HepG2 (cell line): ENCODE measurements around the gene ZNF653. TPM values are rescaled to one million over a fixed set of nuclear protein-coding genes. Genes with fewer than 3 reads are reported as not detected.

Experiments
- ETV5 ChIP-seq: IDR thresholded peaks from 2 replicates; pipeline ENCODE4 v1.6.1; 2018; ENCODE audit warnings: missing biosample characterization, missing genetic modification reagents, inconsistent platforms, borderline replicate concordance
- EZH2 ChIP-seq: conservative IDR thresholded peaks from 2 replicates; pipeline ENCODE4 v1.6.1; 2012; ENCODE audit warnings: mild to moderate bottlenecking, low read depth, low read length, moderate library complexity
- KAT2B ChIP-seq: fragments of 150-350 bp; IDR thresholded peaks from 2 replicates; pipeline ENCODE4 v1.6.1; 2014; ENCODE audit warnings: low read depth, low read length, borderline replicate concordance
- KLF13 ChIP-seq: sonication (generic); formaldehyde crosslinking; IDR thresholded peaks from 2 replicates; pipeline ENCODE4 v1.4.0; 2020; ENCODE audit warnings: mild to moderate bottlenecking, missing genetic modification reagents
- NCOA1 ChIP-seq: sonication (generic); formaldehyde crosslinking; IDR thresholded peaks from 2 replicates; pipeline ENCODE4 v1.9.0; 2021; ENCODE audit warnings: missing genetic modification reagents
- NFRKB ChIP-seq: fragments of 450-650 bp; IDR thresholded peaks from 2 replicates; pipeline ENCODE4 v1.6.1; 2017
- RFX3 ChIP-seq: IDR thresholded peaks from 2 replicates; pipeline ENCODE4 v1.6.1; 2016; ENCODE audit warnings: missing biosample characterization, missing genetic modification reagents
- RFXANK ChIP-seq: IDR thresholded peaks from 2 replicates; pipeline ENCODE4 v1.6.1; 2016
- SMARCE1 ChIP-seq: fragments of 450-650 bp; IDR thresholded peaks from 2 replicates; pipeline ENCODE4 v1.6.1; 2017; ENCODE audit warnings: borderline replicate concordance
- SRSF4 ChIP-seq: fragments of 200-400 bp; formaldehyde crosslinking; IDR thresholded peaks from one replicate; pipeline ENCODE4 v1.6.1; 2018; ENCODE audit warnings: mild to moderate bottlenecking, low read depth, low read length, moderate library complexity; ENCODE audit not compliant: poor library complexity, severe bottlenecking
- ZFAT ChIP-seq: sonication (generic); formaldehyde crosslinking; conservative IDR thresholded peaks from 2 replicates; pipeline ENCODE4 v1.8.1; 2023; ENCODE audit warnings: missing genetic modification reagents, inconsistent platforms
- ZNF24 ChIP-seq: fragments of 450-650 bp; IDR thresholded peaks from 2 replicates; pipeline ENCODE4 v1.6.1; 2017; ENCODE audit warnings: antibody characterized with exemption, mild to moderate bottlenecking
- ZNF652 ChIP-seq: IDR thresholded peaks from 2 replicates; pipeline ENCODE4 v1.6.1; 2016; ENCODE audit warnings: low read depth, borderline replicate concordance
- polyA plus RNA-seq, 8 experiments: library from polyadenylated mRNA; depleted of rRNA in 3 of 8; stranded (reverse) in 7 of 8; unstranded in 1 of 8; fragments of >200 nt; fragmentation: Illumina TruSeq in 4 of 8; extraction: Trizol in 4 of 8; gene quantifications; 2 replicates each; pipeline versions ENCODE4 v1.2.1 to v1.2.3, GENCODE V29; 2011 to 2016; ENCODE audit warnings: low read depth in 4 of 8, missing spikeins in 1 of 8, mixed read lengths in 1 of 8; ENCODE audit not compliant: insufficient read depth in 1 of 8
- total RNA-seq, 5 experiments: library from RNA; depleted of rRNA; stranded (reverse); fragments of >200 nt; fragmentation: Illumina TruSeq; extraction: Trizol; gene quantifications; 2 replicates each; pipeline ENCODE4 v1.2.3, GENCODE V29; 2016; ENCODE audit warnings: low read depth in 1 of 5
- TF ChIP-seq, protein P1 (sequence below): sonication (generic); formaldehyde crosslinking; IDR thresholded peaks from 2 replicates; pipeline ENCODE4 v1.4.0; 2020; ENCODE audit warnings: low read depth, missing genetic modification reagents
- TF ChIP-seq, protein P2 (sequence below): sonication (generic); formaldehyde crosslinking; IDR thresholded peaks from 2 replicates; pipeline ENCODE4 v1.4.0; 2020; ENCODE audit warnings: mild to moderate bottlenecking, missing genetic modification reagents
- TF ChIP-seq, protein P3 (sequence below): sonication (generic); formaldehyde crosslinking; IDR thresholded peaks from 2 replicates; pipeline ENCODE4 v1.5.1; 2020; ENCODE audit warnings: missing genetic modification reagents, mild to moderate bottlenecking, borderline replicate concordance
- TF ChIP-seq, protein P4 (sequence below): sonication (generic); formaldehyde crosslinking; IDR thresholded peaks from 2 replicates; pipeline ENCODE4 v1.4.0; 2020; ENCODE audit warnings: missing genetic modification reagents
- TF ChIP-seq, protein P5 (sequence below): sonication (generic); formaldehyde crosslinking; IDR thresholded peaks from 2 replicates; pipeline ENCODE4 v1.9.0; 2021; ENCODE audit warnings: missing genetic modification reagents, mild to moderate bottlenecking, borderline replicate concordance
- TF ChIP-seq, protein P6 (sequence below): sonication (generic); formaldehyde crosslinking; conservative IDR thresholded peaks from 2 replicates; pipeline ENCODE4 v1.5.0; 2020; ENCODE audit warnings: missing genetic modification reagents
- TF ChIP-seq, protein P7 (sequence below): sonication (generic); formaldehyde crosslinking; IDR thresholded peaks from 2 replicates; pipeline ENCODE4 v1.9.0; 2022; ENCODE audit warnings: low read depth, missing genetic modification reagents

Gene ZNF653
- total and polyA plus RNA-seq, 2 of the 13 experiments (the other 11 are each of a cell fraction or from before 2014, with no cell fraction given) = 4.7 to 7.1 TPM

DNA sequence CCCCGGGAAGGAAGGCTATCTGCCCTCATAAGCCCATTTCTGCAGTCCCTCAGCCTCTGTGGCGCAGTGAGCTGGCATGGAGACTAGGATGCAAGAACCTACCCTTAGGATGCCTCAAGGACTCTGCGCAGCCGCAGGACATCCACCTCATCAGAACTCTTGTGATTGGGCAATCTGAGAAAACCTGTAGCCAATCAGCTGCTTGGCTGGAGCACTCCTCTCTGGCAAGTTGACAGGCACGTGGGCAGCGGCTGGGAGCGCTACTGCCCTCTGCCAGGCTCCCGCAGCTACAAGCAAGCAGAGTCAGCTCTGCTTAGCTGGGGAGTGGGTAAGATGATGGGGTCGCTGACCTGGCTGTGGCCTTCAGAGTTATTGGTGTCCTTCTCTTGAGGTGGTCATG, 24.8 kb upstream of the ZNF653 start (continued):
- TF ChIP-seq, protein P1, sequence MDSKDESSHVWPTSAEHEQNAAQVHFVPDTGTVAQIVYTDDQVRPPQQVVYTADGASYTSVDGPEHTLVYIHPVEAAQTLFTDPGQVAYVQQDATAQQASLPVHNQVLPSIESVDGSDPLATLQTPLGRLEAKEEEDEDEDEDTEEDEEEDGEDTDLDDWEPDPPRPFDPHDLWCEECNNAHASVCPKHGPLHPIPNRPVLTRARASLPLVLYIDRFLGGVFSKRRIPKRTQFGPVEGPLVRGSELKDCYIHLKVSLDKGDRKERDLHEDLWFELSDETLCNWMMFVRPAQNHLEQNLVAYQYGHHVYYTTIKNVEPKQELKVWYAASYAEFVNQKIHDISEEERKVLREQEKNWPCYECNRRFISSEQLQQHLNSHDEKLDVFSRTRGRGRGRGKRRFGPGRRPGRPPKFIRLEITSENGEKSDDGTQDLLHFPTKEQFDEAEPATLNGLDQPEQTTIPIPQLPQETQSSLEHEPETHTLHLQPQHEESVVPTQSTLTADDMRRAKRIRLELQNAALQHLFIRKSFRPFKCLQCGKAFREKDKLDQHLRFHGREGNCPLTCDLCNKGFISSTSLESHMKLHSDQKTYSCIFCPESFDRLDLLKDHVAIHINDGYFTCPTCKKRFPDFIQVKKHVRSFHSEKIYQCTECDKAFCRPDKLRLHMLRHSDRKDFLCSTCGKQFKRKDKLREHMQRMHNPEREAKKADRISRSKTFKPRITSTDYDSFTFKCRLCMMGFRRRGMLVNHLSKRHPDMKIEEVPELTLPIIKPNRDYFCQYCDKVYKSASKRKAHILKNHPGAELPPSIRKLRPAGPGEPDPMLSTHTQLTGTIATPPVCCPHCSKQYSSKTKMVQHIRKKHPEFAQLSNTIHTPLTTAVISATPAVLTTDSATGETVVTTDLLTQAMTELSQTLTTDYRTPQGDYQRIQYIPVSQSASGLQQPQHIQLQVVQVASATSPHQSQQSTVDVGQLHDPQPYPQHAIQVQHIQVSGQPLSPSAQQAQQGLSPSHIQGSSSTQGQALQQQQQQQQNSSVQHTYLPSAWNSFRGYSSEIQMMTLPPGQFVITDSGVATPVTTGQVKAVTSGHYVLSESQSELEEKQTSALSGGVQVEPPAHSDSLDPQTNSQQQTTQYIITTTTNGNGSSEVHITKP (CRISPR knock-in tag) = no peak
- TF ChIP-seq, protein P2, sequence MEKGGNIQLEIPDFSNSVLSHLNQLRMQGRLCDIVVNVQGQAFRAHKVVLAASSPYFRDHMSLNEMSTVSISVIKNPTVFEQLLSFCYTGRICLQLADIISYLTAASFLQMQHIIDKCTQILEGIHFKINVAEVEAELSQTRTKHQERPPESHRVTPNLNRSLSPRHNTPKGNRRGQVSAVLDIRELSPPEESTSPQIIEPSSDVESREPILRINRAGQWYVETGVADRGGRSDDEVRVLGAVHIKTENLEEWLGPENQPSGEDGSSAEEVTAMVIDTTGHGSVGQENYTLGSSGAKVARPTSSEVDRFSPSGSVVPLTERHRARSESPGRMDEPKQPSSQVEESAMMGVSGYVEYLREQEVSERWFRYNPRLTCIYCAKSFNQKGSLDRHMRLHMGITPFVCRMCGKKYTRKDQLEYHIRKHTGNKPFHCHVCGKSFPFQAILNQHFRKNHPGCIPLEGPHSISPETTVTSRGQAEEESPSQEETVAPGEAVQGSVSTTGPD (CRISPR knock-in tag) = no peak
- TF ChIP-seq NCOA1 (CRISPR knock-in tag) = no peak
- TF ChIP-seq RFX3 = no peak
- TF ChIP-seq, protein P3, sequence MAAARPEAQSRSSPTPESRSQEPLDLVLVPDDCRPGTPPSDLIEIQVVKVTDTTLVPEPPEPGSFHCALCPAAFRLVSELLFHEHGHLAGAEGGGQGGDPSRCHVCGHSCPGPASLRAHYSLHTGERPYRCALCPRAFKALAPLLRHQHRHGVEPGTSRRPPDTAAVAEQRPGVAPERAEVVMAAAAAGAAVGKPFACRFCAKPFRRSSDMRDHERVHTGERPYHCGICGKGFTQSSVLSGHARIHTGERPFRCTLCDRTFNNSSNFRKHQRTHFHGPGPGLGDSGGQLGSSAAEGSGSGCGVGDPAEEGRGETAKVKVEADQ (CRISPR knock-in tag) = no peak
- TF ChIP-seq ETV5 = no peak; the same call in 1 of the 2 replicates
- TF ChIP-seq KLF13 (CRISPR knock-in tag) = no peak
- TF ChIP-seq RFXANK (CRISPR knock-in tag) = no peak
- TF ChIP-seq, protein P4, sequence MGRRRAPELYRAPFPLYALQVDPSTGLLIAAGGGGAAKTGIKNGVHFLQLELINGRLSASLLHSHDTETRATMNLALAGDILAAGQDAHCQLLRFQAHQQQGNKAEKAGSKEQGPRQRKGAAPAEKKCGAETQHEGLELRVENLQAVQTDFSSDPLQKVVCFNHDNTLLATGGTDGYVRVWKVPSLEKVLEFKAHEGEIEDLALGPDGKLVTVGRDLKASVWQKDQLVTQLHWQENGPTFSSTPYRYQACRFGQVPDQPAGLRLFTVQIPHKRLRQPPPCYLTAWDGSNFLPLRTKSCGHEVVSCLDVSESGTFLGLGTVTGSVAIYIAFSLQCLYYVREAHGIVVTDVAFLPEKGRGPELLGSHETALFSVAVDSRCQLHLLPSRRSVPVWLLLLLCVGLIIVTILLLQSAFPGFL (CRISPR knock-in tag) = no peak
- TF ChIP-seq, protein P5, sequence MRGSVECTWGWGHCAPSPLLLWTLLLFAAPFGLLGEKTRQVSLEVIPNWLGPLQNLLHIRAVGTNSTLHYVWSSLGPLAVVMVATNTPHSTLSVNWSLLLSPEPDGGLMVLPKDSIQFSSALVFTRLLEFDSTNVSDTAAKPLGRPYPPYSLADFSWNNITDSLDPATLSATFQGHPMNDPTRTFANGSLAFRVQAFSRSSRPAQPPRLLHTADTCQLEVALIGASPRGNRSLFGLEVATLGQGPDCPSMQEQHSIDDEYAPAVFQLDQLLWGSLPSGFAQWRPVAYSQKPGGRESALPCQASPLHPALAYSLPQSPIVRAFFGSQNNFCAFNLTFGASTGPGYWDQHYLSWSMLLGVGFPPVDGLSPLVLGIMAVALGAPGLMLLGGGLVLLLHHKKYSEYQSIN (CRISPR knock-in tag) = no peak
- no peak for TF ChIP-seq SMARCE1
- TF ChIP-seq KAT2B = no peak
- no peak for TF ChIP-seq ZNF652 (CRISPR knock-in tag)
- no peak for TF ChIP-seq NFRKB
- TF ChIP-seq ZFAT (CRISPR knock-in tag) = no peak
- TF ChIP-seq EZH2 = no peak
- TF ChIP-seq, protein P6, sequence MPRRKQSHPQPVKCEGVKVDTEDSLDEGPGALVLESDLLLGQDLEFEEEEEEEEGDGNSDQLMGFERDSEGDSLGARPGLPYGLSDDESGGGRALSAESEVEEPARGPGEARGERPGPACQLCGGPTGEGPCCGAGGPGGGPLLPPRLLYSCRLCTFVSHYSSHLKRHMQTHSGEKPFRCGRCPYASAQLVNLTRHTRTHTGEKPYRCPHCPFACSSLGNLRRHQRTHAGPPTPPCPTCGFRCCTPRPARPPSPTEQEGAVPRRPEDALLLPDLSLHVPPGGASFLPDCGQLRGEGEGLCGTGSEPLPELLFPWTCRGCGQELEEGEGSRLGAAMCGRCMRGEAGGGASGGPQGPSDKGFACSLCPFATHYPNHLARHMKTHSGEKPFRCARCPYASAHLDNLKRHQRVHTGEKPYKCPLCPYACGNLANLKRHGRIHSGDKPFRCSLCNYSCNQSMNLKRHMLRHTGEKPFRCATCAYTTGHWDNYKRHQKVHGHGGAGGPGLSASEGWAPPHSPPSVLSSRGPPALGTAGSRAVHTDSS (CRISPR knock-in tag) = no peak
- TF ChIP-seq, protein P7, sequence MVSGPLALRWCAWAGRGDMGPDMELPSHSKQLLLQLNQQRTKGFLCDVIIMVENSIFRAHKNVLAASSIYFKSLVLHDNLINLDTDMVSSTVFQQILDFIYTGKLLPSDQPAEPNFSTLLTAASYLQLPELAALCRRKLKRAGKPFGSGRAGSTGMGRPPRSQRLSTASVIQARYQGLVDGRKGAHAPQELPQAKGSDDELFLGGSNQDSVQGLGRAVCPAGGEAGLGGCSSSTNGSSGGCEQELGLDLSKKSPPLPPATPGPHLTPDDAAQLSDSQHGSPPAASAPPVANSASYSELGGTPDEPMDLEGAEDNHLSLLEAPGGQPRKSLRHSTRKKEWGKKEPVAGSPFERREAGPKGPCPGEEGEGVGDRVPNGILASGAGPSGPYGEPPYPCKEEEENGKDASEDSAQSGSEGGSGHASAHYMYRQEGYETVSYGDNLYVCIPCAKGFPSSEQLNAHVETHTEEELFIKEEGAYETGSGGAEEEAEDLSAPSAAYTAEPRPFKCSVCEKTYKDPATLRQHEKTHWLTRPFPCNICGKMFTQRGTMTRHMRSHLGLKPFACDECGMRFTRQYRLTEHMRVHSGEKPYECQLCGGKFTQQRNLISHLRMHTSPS (CRISPR knock-in tag) = no peak
- TF ChIP-seq ZNF24 = no peak
- no peak for TF ChIP-seq SRSF4
